Panc1 (cell line): ENCODE results near the gene RPL13. TPM values are rescaled to one million over a fixed set of nuclear protein-coding genes. Genes with fewer than 3 reads are reported as not detected.

Source experiments
- ATAC-seq: fragments of 200-7000 bp; cut with Tn5 transposase; 2 replicates; pipeline ENCODE4 v1.9.1; 2020; ENCODE audit warnings: mild to moderate bottlenecking, moderate library complexity
- BruUV-seq: library from RNA; stranded (reverse); fragments of 400-500 nt; replicated peaks from 2 replicates; lab custom pipeline; 2021; lab: Mats Ljungman, UMichigan
- CTCF ChIA-PET: fragments of 300-600 bp; sonication (Branson Sonifier 250); formaldehyde crosslinking; loops from one replicate; lab custom pipeline; 2022; ENCODE audit warnings: antibody characterized with exemption; lab: Charles Lee
- POLR2A ChIA-PET: fragments of 300-600 bp; sonication (Branson Sonifier 250); formaldehyde crosslinking; loops from one replicate; lab custom pipeline; 2022; ENCODE audit warnings: antibody characterized with exemption; lab: Charles Lee
- DNase-seq: peaks from one replicate; pipeline ENCODE4 v3.0.0-alpha.2; 2010; ENCODE audit warnings: low read depth, low spot score
- H3K27ac ChIP-seq: 2 replicates; pipeline ENCODE4 v1.5.1; 2011; ENCODE audit warnings: mild to moderate bottlenecking, low read length, inconsistent platforms
- H3K27me3 ChIP-seq: fragments of 200-500 bp; sonication (Bioruptor generic); 2 replicates; pipeline ENCODE4 v1.6.0; 2014; ENCODE audit warnings: low read length, inconsistent platforms; ENCODE audit not compliant: control insufficient read depth, insufficient read depth
- H3K36me3 ChIP-seq: fragments of 200-500 bp; sonication (Bioruptor generic); 2 replicates; pipeline ENCODE4 v1.5.1; 2014; ENCODE audit warnings: inconsistent platforms, mild to moderate bottlenecking, low read length, moderate library complexity; ENCODE audit not compliant: control insufficient read depth, insufficient read depth
- H3K4me1 ChIP-seq: 2 replicates; pipeline ENCODE4 v1.5.1; 2011; ENCODE audit warnings: inconsistent platforms, mild to moderate bottlenecking, low read length, moderate library complexity; ENCODE audit not compliant: control insufficient read depth, insufficient read depth
- H3K4me3 ChIP-seq, 2 experiments: 2 replicates each; pipeline ENCODE4 v1.5.1; 2011 to 2012; ENCODE audit warnings: low read depth in 2 of 2, low read length in 2 of 2, mild to moderate bottlenecking in 2 of 2, inconsistent platforms in 1 of 2, moderate library complexity in 1 of 2
- H3K9me3 ChIP-seq: fragments of 200-500 bp; sonication (Bioruptor generic); 2 replicates; pipeline ENCODE4 v1.5.1; 2014; ENCODE audit warnings: low read depth, mild to moderate bottlenecking, inconsistent platforms, low read length, moderate library complexity; ENCODE audit not compliant: control insufficient read depth, insufficient read depth
- POLR2AphosphoS5 ChIP-seq: IDR thresholded peaks from 2 replicates; pipeline ENCODE4 v1.6.1; 2012; ENCODE audit warnings: mild to moderate bottlenecking, low read depth, low read length, moderate library complexity
- SIN3A ChIP-seq: IDR thresholded peaks from 2 replicates; pipeline ENCODE4 v1.6.1; 2012; ENCODE audit warnings: low read depth, mild to moderate bottlenecking, low read length, moderate library complexity, borderline replicate concordance; ENCODE audit not compliant: insufficient read depth
- TCF7L2 ChIP-seq: IDR thresholded peaks from 2 replicates; pipeline ENCODE4 v1.6.1; 2011; ENCODE audit warnings: mild to moderate bottlenecking, low read depth, low read length, inconsistent platforms
- in situ Hi-C: cut with HindIII; loops from 2 replicates; pipeline ENCODE4 v1.10.0; 2016; ENCODE audit warnings: low sequenced_read_pairs, low pct_unique_long_range_greater_than_20kb
- intact Hi-C: fragments of 100-400 bp; cut with micrococcal nuclease; formaldehyde crosslinking; loops from one replicate; pipeline ENCODE4 v1.10.0; 2022; ENCODE audit not compliant: unreplicated experiment
- total RNA-seq: library from RNA; stranded (reverse); gene quantifications from one replicate; pipeline ENCODE4 v1.2.1, GENCODE V29; 2021; ENCODE audit not compliant: unreplicated experiment
- TF ChIP-seq, protein P1 (sequence below), 2 experiments: IDR thresholded peaks; 2 replicates each; pipeline ENCODE4 v1.6.1; 2011 to 2012; ENCODE audit warnings: low read depth in 2 of 2, control low read depth in 1 of 2, low read length in 1 of 2, mild to moderate bottlenecking in 1 of 2, moderate library complexity in 1 of 2; ENCODE audit not compliant: insufficient read depth in 1 of 2
- TF ChIP-seq, protein P2 (sequence below): fragments of 450-650 bp; IDR thresholded peaks from 2 replicates; pipeline ENCODE4 v1.5.1; 2017; ENCODE audit warnings: mild to moderate bottlenecking

RPL13 gene
- total RNA-seq, 1 experiment from 2014 or later: 965 TPM

DNA sequence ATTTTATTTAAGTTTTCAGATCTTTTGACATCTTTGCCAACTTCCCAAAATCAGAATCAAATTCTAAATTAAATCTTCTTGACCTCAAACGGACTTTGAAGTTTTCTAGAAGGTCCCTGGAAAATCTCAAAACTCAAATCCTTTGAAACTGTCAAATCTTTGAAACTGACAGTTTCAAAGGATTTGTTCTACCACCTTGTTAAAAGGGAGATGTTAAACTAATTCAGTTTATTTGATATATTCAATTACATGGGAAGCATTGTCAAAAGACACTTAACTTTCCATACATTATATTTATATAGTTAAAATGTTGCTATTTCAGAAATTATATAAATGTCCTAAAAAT, 49.6 kb downstream of the RPL13 start:
- no peaks in the 10 kb centered on the region for H3K36me3 ChIP-seq
- peaks cover 5% of the 10 kb centered on the region for H3K4me1 ChIP-seq
- ATAC-seq (no peak), DNase-seq (no peak)
- no peaks in the 10 kb centered on the region for H3K9me3 ChIP-seq
- no peak overlapping the region for H3K4me3 ChIP-seq
- TF ChIP-seq, protein P1, sequence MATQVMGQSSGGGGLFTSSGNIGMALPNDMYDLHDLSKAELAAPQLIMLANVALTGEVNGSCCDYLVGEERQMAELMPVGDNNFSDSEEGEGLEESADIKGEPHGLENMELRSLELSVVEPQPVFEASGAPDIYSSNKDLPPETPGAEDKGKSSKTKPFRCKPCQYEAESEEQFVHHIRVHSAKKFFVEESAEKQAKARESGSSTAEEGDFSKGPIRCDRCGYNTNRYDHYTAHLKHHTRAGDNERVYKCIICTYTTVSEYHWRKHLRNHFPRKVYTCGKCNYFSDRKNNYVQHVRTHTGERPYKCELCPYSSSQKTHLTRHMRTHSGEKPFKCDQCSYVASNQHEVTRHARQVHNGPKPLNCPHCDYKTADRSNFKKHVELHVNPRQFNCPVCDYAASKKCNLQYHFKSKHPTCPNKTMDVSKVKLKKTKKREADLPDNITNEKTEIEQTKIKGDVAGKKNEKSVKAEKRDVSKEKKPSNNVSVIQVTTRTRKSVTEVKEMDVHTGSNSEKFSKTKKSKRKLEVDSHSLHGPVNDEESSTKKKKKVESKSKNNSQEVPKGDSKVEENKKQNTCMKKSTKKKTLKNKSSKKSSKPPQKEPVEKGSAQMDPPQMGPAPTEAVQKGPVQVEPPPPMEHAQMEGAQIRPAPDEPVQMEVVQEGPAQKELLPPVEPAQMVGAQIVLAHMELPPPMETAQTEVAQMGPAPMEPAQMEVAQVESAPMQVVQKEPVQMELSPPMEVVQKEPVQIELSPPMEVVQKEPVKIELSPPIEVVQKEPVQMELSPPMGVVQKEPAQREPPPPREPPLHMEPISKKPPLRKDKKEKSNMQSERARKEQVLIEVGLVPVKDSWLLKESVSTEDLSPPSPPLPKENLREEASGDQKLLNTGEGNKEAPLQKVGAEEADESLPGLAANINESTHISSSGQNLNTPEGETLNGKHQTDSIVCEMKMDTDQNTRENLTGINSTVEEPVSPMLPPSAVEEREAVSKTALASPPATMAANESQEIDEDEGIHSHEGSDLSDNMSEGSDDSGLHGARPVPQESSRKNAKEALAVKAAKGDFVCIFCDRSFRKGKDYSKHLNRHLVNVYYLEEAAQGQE (IDR thresholded peaks at IDR 0.05; ENCODE audit: insufficient read depth in 1 of 2, low read depth in 2 of 2, low read length in 1 of 2): no peak
- TF ChIP-seq SIN3A (no peak), POLR2AphosphoS5 (no peak), TCF7L2 (no peak)
- TF ChIP-seq, protein P2, sequence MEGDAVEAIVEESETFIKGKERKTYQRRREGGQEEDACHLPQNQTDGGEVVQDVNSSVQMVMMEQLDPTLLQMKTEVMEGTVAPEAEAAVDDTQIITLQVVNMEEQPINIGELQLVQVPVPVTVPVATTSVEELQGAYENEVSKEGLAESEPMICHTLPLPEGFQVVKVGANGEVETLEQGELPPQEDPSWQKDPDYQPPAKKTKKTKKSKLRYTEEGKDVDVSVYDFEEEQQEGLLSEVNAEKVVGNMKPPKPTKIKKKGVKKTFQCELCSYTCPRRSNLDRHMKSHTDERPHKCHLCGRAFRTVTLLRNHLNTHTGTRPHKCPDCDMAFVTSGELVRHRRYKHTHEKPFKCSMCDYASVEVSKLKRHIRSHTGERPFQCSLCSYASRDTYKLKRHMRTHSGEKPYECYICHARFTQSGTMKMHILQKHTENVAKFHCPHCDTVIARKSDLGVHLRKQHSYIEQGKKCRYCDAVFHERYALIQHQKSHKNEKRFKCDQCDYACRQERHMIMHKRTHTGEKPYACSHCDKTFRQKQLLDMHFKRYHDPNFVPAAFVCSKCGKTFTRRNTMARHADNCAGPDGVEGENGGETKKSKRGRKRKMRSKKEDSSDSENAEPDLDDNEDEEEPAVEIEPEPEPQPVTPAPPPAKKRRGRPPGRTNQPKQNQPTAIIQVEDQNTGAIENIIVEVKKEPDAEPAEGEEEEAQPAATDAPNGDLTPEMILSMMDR: no peak
- no peak overlapping the region; the same call in 1 of the 2 replicates for H3K27ac ChIP-seq
- ChIA-PET POLR2A (no interaction called here), CTCF (no interaction called here)
- no peaks in the 10 kb centered on the region for H3K27me3 ChIP-seq
- no TSS peak for BruUV-seq
- intact Hi-C loops (no loop called here), in situ Hi-C loops (no loop called here)

DNA sequence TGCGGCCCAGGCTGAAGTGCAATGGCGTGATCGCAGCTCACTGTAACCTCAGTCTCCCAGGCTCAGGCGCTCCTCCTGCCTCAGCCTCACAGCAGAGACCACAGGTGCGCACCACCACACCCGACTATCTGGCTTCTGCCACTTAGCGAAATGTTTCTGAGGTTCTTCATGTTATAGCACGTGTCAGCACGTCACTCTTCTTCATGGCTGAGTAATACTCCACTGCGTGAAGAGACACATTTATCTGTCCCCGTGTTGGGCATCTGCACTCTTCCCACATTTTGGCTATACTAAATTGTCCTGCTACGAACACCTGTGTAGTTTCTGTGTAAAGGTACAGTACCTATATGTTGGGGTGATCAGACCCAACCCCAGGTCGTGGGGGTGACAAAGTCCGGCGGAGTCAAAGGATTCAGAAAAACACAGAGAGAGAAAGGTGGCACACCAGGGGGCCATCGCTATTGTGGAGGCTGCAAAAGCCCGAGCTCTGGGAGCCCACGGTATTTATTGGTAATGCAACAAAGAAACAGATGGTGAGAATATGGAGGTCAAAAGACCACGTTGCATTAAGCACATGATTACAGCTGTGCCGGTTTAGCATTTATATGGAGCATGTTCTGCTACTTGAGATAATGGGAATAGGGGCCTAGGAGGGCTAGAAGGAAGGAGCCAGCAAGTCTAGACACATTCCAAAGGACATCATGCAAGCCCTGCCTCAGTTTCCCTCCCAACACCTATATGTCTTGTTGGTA, 52.1 kb downstream of the RPL13 start:
- Histone ChIP-seq H3K36me3 (no peaks in the 10 kb centered on the region), H3K4me1 (peaks cover 5% of the 10 kb centered on the region), H3K27me3 (no peaks in the 10 kb centered on the region), H3K4me3 (no peak overlapping the region), H3K27ac (no peak overlapping the region), H3K9me3 (no peaks in the 10 kb centered on the region)
- BruUV-seq: no TSS peak
- POLR2A ChIA-PET: interaction anchor here (0.6 kb wide), 1 partner anchor 70 kb away, joined by 6 read pairs; no protein-coding TSS in a partner anchor
- ATAC-seq: no peak
- CTCF ChIA-PET: no interaction called here
- TF ChIP-seq, protein P1 (IDR thresholded peaks at IDR 0.05; ENCODE audit: insufficient read depth in 1 of 2, low read depth in 2 of 2, low read length in 1 of 2): no peak
- TF ChIP-seq, protein P2: no peak
- TF ChIP-seq TCF7L2 (no peak), POLR2AphosphoS5 (no peak), SIN3A (no peak)
- intact Hi-C loops (no loop called here), in situ Hi-C loops (no loop called here)
- no peak for DNase-seq
